Head of caudate nucleus (tissue), 42 donors: Measurements from ENCODE around the gene PTGES3L.
"Not testable (repeated sequence)": the region's sequence is repeated elsewhere in the genome, so short reads cannot be mapped to it uniquely, and the experiment has no call there.

Experiments
- DNase-seq, 42 donors: peaks; one replicate each; pipeline versions ENCODE4 v3.0.0 to v3.0.0-alpha.2; 2020 to 2021; ENCODE audit warnings: mixed read lengths in 7 of 42
- intact Hi-C: fragments of 100-400 bp; cut with DNase I; formaldehyde crosslinking; loops from one replicate; pipeline ENCODE4 v1.15.0; 2022

The PTGES3L gene

DNA sequence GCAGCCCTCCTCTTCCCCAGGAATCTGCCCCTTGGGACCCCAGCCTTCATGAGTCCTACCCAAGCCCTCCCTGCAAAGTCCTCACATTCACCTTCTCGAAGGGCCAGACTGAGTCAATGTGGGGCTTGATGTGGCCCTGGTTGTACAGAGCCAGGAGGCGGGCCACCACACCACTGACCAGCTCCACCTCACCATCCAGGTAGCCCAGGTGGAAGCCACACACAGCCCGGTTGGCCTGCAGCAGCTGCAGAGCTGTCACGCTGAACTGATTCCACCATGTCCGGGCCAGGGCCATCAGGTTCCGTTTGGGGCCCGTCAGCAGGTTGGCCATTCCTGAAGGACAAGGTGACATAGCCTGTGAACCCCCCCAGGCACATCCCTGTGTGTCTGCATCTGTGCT is 36.3 kb upstream of the PTGES3L start:
- intact Hi-C loops = no loop called here
- DNase-seq = no peak

DNA sequence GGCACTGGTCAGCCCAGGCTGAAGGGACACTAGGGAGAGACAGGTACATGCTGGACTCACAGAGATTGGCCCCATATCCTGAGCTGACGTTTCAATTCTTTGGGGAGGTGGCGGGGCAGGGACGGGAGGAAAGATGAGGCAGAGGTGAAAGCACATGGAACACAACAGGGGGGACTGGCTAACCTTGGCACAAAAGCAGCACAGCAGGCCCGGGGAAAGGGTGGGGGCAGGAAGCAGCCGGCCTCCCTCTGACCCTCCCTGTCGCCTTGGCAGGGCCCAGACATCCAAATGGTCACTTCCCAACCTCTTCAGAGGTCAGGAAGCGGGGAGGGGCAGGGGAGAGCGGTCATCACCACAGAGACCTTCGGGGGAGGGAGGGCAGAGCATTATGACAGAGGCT is 35.7 kb upstream of the PTGES3L start:
- DNase-seq = no peak
- intact Hi-C loops = no loop called here

GRCh38 chr17:43014649-43015542 is 35.0 kb upstream of the PTGES3L start:
- intact Hi-C loops = no loop called here

GRCh38 chr17:43014020-43014648 is 34.3 kb upstream of the PTGES3L start:
- intact Hi-C loops = no loop called here
- no peak for DNase-seq

More at GRCh38 chr17:43014649-43015542, 35.0 kb upstream of the PTGES3L start:
- DNase-seq = peak in 23 of 42 donors; percentile 23 to 78 (median 53)

GRCh38 chr17:43013296-43013695 is 33.4 kb upstream of the PTGES3L start:
- DNase-seq = no peak
- intact Hi-C loops = no loop called here

DNA sequence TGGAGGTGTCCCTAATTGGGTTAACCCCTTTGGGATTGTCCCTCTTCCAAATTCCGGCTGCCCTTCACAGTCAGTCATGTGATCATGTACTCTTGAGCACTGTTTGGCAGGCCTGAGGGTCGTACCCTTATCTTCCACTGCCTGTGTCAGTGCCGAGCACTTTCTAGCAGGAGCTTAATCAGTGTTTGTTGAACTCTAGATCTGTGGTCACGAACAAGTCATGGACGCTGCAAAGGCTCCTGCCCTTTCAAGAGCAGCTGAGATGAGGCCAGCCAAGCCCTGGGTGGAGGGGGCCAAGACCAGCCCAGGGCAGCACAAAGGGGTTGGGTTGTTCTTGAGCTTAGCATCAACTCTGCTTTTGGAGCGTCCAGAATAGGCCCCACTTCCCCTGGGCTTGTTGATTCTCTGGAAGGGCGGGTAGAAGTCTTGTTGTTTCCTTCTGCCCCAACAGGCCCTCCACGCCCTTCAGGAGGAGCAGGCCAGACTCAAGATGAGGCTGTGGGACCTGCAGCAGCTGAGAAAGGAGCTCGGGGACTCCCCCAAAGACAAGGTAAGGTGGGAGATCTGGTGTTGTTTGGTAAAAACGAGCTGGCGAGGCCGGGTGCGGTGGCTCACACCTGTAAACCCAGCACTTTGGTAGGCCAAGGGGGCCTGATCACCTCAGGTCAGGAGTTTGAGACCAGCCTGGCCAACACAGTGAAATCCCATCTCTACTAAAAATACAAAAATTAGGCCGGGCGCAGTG is 32.0 kb upstream of the PTGES3L start:
- intact Hi-C loops = no loop called here
- DNase-seq = no peak

GRCh38 chr17:43010667-43011308 is 30.9 kb upstream of the PTGES3L start:
- DNase-seq = no peak
- intact Hi-C loops = no loop called here

- intact Hi-C loops = no loop called here
- DNase-seq = peak; percentile 50 to 90 (median 78)
These were observed 27.0 kb upstream of the PTGES3L start, which contains the start of gene IFI35 for GRCh38 chr17:43006639-43007551. IFI35 (plus strand) TSS chr17:43006784; CDS start chr17:43006948, 164 bp downstream.

GRCh38 chr17:43003542-43004172 is 23.8 kb upstream of the PTGES3L start:
- intact Hi-C loops = no loop called here
- no peak for DNase-seq

GRCh38 chr17:43000894-43001293 is 21.0 kb upstream of the PTGES3L start:
- DNase-seq, intact Hi-C loops: not testable (repeated sequence)

DNA sequence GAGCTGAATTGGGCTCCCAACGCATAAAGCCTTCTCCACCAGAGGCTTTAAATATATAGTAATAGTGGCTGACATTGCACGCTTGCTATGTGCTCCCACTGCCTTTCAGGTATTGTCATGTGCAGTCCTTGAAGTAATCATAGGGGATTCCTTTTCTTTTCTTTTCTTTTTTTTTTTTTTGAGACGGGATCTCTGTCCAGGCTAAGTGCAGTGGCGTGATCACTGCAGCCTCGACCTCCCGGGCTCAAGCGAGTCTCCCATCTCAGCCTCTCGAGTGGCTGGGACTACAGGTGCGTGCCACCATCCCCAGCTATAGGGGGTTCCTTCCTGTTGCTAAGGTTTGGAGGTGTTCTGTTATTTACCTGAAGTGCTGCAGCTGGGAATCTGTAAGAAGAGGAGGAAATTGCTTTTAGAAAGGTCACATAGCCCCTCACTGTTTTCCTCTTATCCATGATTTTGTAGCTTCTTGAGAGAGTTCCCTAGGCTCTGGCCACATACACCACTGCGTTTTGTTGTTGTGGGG is 19.2 kb upstream of the PTGES3L start:
- intact Hi-C loops = loop anchor here (10.0 kb wide), 1 partner anchor 154 kb away; the partner anchor contains the start of gene AOC2
- DNase-seq = no peak

- intact Hi-C loops = loop anchor here (10.0 kb wide), 1 partner anchor 153 kb away; the partner anchor contains the start of gene AOC2
- peak; percentile 95 to 100 (median 99) for DNase-seq
These were observed 18.4 kb upstream of the PTGES3L start, which contains the start of gene RPL27 for GRCh38 chr17:42997984-42998938. RPL27 (plus strand) TSS chr17:42998419; CDS start chr17:42998751, 332 bp downstream.

- DNase-seq = no peak
- intact Hi-C loops = loop anchor here (10.0 kb wide), 1 partner anchor 153 kb away; the partner anchor contains the start of gene AOC2
These were observed 17.6 kb upstream of the PTGES3L start for GRCh38 chr17:42997390-42997983.

GRCh38 chr17:42993913-42994312 is 14.0 kb upstream of the PTGES3L start:
- intact Hi-C loops = loop anchor here (10.0 kb wide), 1 partner anchor 149 kb away; the partner anchor contains the start of gene AOC2
- DNase-seq = not testable (repeated sequence)

GRCh38 chr17:42992872-42993271 is 13.0 kb upstream of the PTGES3L start:
- intact Hi-C loops = loop anchor here (10.0 kb wide), 1 partner anchor 148 kb away; the partner anchor contains the start of gene AOC2
- DNase-seq = no peak
